ENCODE data around the gene CACNA1C. TPM values are rescaled to one million over a fixed set of nuclear protein-coding genes. Genes with fewer than 3 reads are reported as not detected.

CACNA1C gene
- total and polyA plus RNA-seq, 2 of the 4 experiments (the other 2 are of a cell fraction), result 1.6 to 2.6 TPM

GRCh38 chr12:2047752-2048151 is 5.0 kb upstream of the CACNA1C start:
- WGBS, 2 experiments (ENCODE audit: extremely low coverage in 2 of 2, insufficient read length in 1 of 2), result 100% methylated on average over 1 of the region's 7 CpGs; no CpG with 5 or more reads in 1 of the 2 experiments
- ChIA-PET POLR2A (ENCODE audit: unreplicated experiment) (no interaction called here), CTCF (interaction anchor here (1.0 kb wide), 1 partner anchor 14 kb away, joined by 4 read pairs; no protein-coding TSS in a partner anchor)
- ATAC-seq (ENCODE audit: low read depth) (no peak), DNase-seq (no peak)
- BruUV-seq (replicated peaks), result no TSS peak
- no peak overlapping the region for H3K18ac ChIP-seq (ENCODE audit: low read depth, low read length)
- no peak overlapping the region for H2AK9ac ChIP-seq (replicated peaks; ENCODE audit: low read depth, low read length, poor library complexity)
- no peak overlapping the region for H4K8ac ChIP-seq (ENCODE audit: low read depth in 2 of 2, low read length in 2 of 2)
- no peak overlapping the region for H4K91ac ChIP-seq (ENCODE audit: insufficient read depth, low read depth, low read length)
- no peaks in the 10 kb centered on the region for H3K36me3 ChIP-seq (ENCODE audit: control insufficient read depth, insufficient read depth, low read length)
- H2AK5ac ChIP-seq (ENCODE audit: low read depth, low read length), result no peak overlapping the region
- H3K4ac ChIP-seq (ENCODE audit: low read depth, low read length), result no peak overlapping the region
- H4K20me1 ChIP-seq (ENCODE audit: insufficient read depth, low read length), result no peaks in the 10 kb centered on the region
- intact Hi-C loops (cut with micrococcal nuclease), result no loop called here
- H2BK20ac ChIP-seq (ENCODE audit: low read depth, low read length), result no peak overlapping the region
- no peak overlapping the region for H2BK5ac ChIP-seq (ENCODE audit: low read depth, low read length, poor library complexity, severe bottlenecking)
- H3K56ac ChIP-seq (ENCODE audit: extremely low read depth, insufficient read depth, low read length), result no peak overlapping the region
- no peak overlapping the region for H3K4me3 ChIP-seq (ENCODE audit: insufficient read depth, low read depth, low read length)
- H3K27me3 ChIP-seq (ENCODE audit: control insufficient read depth, insufficient read depth, low read length), result peaks cover 31% of the 10 kb centered on the region
- no peak overlapping the region for H3K4me2 ChIP-seq (ENCODE audit: low read depth, low read length)
- H2AFZ ChIP-seq (replicated peaks; ENCODE audit: low read length, poor library complexity), result no peak overlapping the region
- H3K9ac ChIP-seq (ENCODE audit: low read depth, low read length), result no peak overlapping the region
- H3K4me1 ChIP-seq (ENCODE audit: control insufficient read depth, insufficient read depth, low read length), result peaks cover 6% of the 10 kb centered on the region
- no peak overlapping the region for H3K14ac ChIP-seq (replicated peaks; ENCODE audit: low read depth, low read length)
- H3K27ac ChIP-seq (ENCODE audit: insufficient read depth, low read length), result no peak overlapping the region
- no peak overlapping the region for H4K5ac ChIP-seq (ENCODE audit: low read depth, low read length)
- H3K9me1 ChIP-seq (ENCODE audit: insufficient read depth, low read length), result no peaks in the 10 kb centered on the region; the same call in 1 of the 2 replicates
- no peak for TF ChIP-seq MAFK (IDR thresholded peaks at IDR 0.05; ENCODE audit: low read depth, low read length)
- no peak for TF ChIP-seq CHD1 (IDR thresholded peaks at IDR 0.05; ENCODE audit: low read depth, low read length)
- no peak for TF ChIP-seq RCOR1 (IDR thresholded peaks at IDR 0.05; ENCODE audit: insufficient replicate concordance, low read length)
- no peak for TF ChIP-seq POLR2A (IDR thresholded peaks at IDR 0.05; ENCODE audit: low read depth, low read length)
- no peak for TF ChIP-seq FOS (IDR thresholded peaks at IDR 0.05; ENCODE audit: low read depth, low read length)
- in situ Hi-C loops (cut with MboI; ENCODE audit: low sequenced_read_pairs), result no loop called here
- no peak overlapping the region for H2BK120ac ChIP-seq (ENCODE audit: low read depth, low read length)
- no peaks in the 10 kb centered on the region for H3K79me1 ChIP-seq (ENCODE audit: low read depth in 1 of 2, low read length in 2 of 2)
- no peak overlapping the region for H3K23ac ChIP-seq (ENCODE audit: low read depth, low read length)
- peaks cover 2% of the 10 kb centered on the region; the same call in 1 of the 2 replicates for H3K9me3 ChIP-seq (ENCODE audit: control insufficient read depth, insufficient read depth, low read length)
- dilution Hi-C loops (cut with HindIII; ENCODE audit: low sequenced_read_pairs, unreplicated experiment), result no loop called here
- no peak overlapping the region for H2BK15ac ChIP-seq (ENCODE audit: low read depth, low read length)

Data from IMR-90 (cell line).